ENCODE measurements around the gene ATP1B3.
"Not testable (repeated sequence)": the region's sequence is repeated elsewhere in the genome, so short reads cannot be mapped to it uniquely, and the experiment has no call there.

Gene ATP1B3

GRCh38 chr3:141876381-141876890, at the start of gene ATP1B3:
Gene ATP1B3, plus strand, starts transcription at chr3:141876643. Its CDS starts 159 bp downstream, at chr3:141876802.
- DNase-seq (ENCODE audit: low spot score): peak; percentile 69

- DNase-seq (ENCODE audit: low spot score): no peak
These were observed 48.0 kb upstream of the ATP1B3 start for GRCh38 chr3:141828487-141828886.

GRCh38 chr3:141828890-141829289, 47.6 kb upstream of the ATP1B3 start:
- no peak for DNase-seq (ENCODE audit: low spot score)

- no peak for DNase-seq (ENCODE audit: low spot score)
These were observed 45.9 kb upstream of the ATP1B3 start for GRCh38 chr3:141830508-141830907.

- DNase-seq (ENCODE audit: low spot score): no peak
These were observed 42.2 kb upstream of the ATP1B3 start for GRCh38 chr3:141834292-141834691.

- no peak for DNase-seq (ENCODE audit: low spot score)
These were observed 40.8 kb upstream of the ATP1B3 start for GRCh38 chr3:141835557-141836229.

- no peak for DNase-seq (ENCODE audit: low spot score)
These were observed 37.1 kb upstream of the ATP1B3 start for GRCh38 chr3:141839389-141839788.

GRCh38 chr3:141840737-141841544, 35.5 kb upstream of the ATP1B3 start:
- no peak for DNase-seq (ENCODE audit: low spot score)

- DNase-seq (ENCODE audit: low spot score): no peak
These were observed 32.3 kb upstream of the ATP1B3 start for GRCh38 chr3:141844108-141844507.

GRCh38 chr3:141844812-141845211, 31.6 kb upstream of the ATP1B3 start:
- DNase-seq (ENCODE audit: low spot score): no peak

GRCh38 chr3:141845407-141846049, 30.9 kb upstream of the ATP1B3 start:
- DNase-seq (ENCODE audit: low spot score): no peak

- no peak for DNase-seq (ENCODE audit: low spot score)
These were observed 30.4 kb upstream of the ATP1B3 start for GRCh38 chr3:141846050-141846433.

GRCh38 chr3:141848159-141848748, 28.2 kb upstream of the ATP1B3 start:
- DNase-seq (ENCODE audit: low spot score): not testable (repeated sequence)

GRCh38 chr3:141849056-141849815, 27.2 kb upstream of the ATP1B3 start:
- no peak for DNase-seq (ENCODE audit: low spot score)

GRCh38 chr3:141851411-141851810, 25.0 kb upstream of the ATP1B3 start:
- DNase-seq (ENCODE audit: low spot score): no peak

GRCh38 chr3:141853081-141853601, 23.3 kb upstream of the ATP1B3 start:
- no peak for DNase-seq (ENCODE audit: low spot score)

- no peak for DNase-seq (ENCODE audit: low spot score)
These were observed 22.7 kb upstream of the ATP1B3 start for GRCh38 chr3:141853629-141854168.

- no peak for DNase-seq (ENCODE audit: low spot score)
These were observed 21.8 kb upstream of the ATP1B3 start for GRCh38 chr3:141854599-141854998.

GRCh38 chr3:141858312-141858711, 18.1 kb upstream of the ATP1B3 start:
- DNase-seq (ENCODE audit: low spot score): no peak

GRCh38 chr3:141859651-141860050, 16.8 kb upstream of the ATP1B3 start:
- no peak for DNase-seq (ENCODE audit: low spot score)

GRCh38 chr3:141860086-141860669, 16.3 kb upstream of the ATP1B3 start:
- DNase-seq (ENCODE audit: low spot score): peak; percentile 11
